WTC11 (cell line): ENCODE results near the gene CBLIF. TPM values are rescaled to one million over a fixed set of nuclear protein-coding genes. Genes with fewer than 3 reads are reported as not detected.
A peak's percentile ranks its signal among the peaks of the same experiment; 100 is the strongest.

ENCODE experiments used
- ATAC-seq: fragments of 200-7000 bp; cut with Tn5 transposase; 2 replicates; pipeline ENCODE4 v1.10.0; 2021; ENCODE audit warnings: mild to moderate bottlenecking, moderate library complexity
- CTCF ChIA-PET: fragments of 300-600 bp; sonication (Branson Sonifier 250); formaldehyde crosslinking; loops from one replicate; lab custom pipeline; 2021; ENCODE audit warnings: antibody characterized with exemption; lab: Charles Lee
- POLR2A ChIA-PET: fragments of 350-600 bp; sonication (Branson Sonifier 250); formaldehyde crosslinking; loops from one replicate; lab custom pipeline; 2021; ENCODE audit warnings: antibody characterized with exemption; lab: Charles Lee
- DNase-seq: peaks from one replicate; pipeline ENCODE4 v3.0.0; 2021; ENCODE audit warnings: low spot score
- H3K27ac Mint-ChIP-seq: 2 replicates; pipeline ENCODE4 v1.8.0; 2021; ENCODE audit warnings: mixed read lengths
- H3K27me3 Mint-ChIP-seq: 2 replicates; pipeline ENCODE4 v1.8.0; 2021; ENCODE audit warnings: low read depth, mild to moderate bottlenecking, moderate library complexity, mixed read lengths
- H3K36me3 Mint-ChIP-seq: 2 replicates; pipeline ENCODE4 v1.8.0; 2021; ENCODE audit warnings: mixed read lengths
- H3K4me1 Mint-ChIP-seq: 2 replicates; pipeline ENCODE4 v1.8.0; 2022; ENCODE audit warnings: mixed read lengths
- H3K4me3 Mint-ChIP-seq: 2 replicates; pipeline ENCODE4 v1.8.0; 2021; ENCODE audit warnings: mild to moderate bottlenecking, moderate library complexity, mixed read lengths
- H3K9me3 Mint-ChIP-seq: 2 replicates; pipeline ENCODE4 v1.8.0; 2021; ENCODE audit warnings: mixed read lengths
- CTCF ChIP-seq: fragments of 200-600 bp; IDR thresholded peaks from 2 replicates; pipeline ENCODE4 v1.8.0; 2022; ENCODE audit warnings: antibody characterized with exemption
- E2F4 ChIP-seq: sonication (generic); formaldehyde crosslinking; IDR thresholded peaks from 2 replicates; pipeline ENCODE4 v1.8.1; 2022; ENCODE audit warnings: low read depth, mild to moderate bottlenecking, moderate library complexity, missing genetic modification reagents, borderline replicate concordance
- GABPB1 ChIP-seq: sonication (generic); formaldehyde crosslinking; IDR thresholded peaks from 2 replicates; pipeline ENCODE4 v1.8.1; 2023; ENCODE audit warnings: mild to moderate bottlenecking, missing genetic modification reagents
- GTF2I ChIP-seq: fragments of 250-450 bp; sonication (Bioruptor Pico); conservative IDR thresholded peaks from 2 replicates; pipeline ENCODE4 v1.4.0; 2021; ENCODE audit warnings: mild to moderate bottlenecking
- HMGXB4 ChIP-seq: sonication (generic); formaldehyde crosslinking; IDR thresholded peaks from 2 replicates; pipeline ENCODE4 v1.8.1; 2023; ENCODE audit warnings: mild to moderate bottlenecking, moderate library complexity, missing genetic modification reagents
- MAX ChIP-seq: sonication (generic); formaldehyde crosslinking; IDR thresholded peaks from 2 replicates; pipeline ENCODE4 v1.8.0; 2022; ENCODE audit warnings: mild to moderate bottlenecking, missing genetic modification reagents
- SMAD3 ChIP-seq: sonication (generic); formaldehyde crosslinking; IDR thresholded peaks from 2 replicates; pipeline ENCODE4 v1.8.0; 2022; ENCODE audit warnings: missing genetic modification reagents, mild to moderate bottlenecking, borderline replicate concordance
- SMAD4 ChIP-seq: sonication (generic); formaldehyde crosslinking; IDR thresholded peaks from 2 replicates; pipeline ENCODE4 v1.8.0; 2022; ENCODE audit warnings: mild to moderate bottlenecking, missing genetic modification reagents
- TCF7 ChIP-seq: sonication (generic); formaldehyde crosslinking; IDR thresholded peaks from 2 replicates; pipeline ENCODE4 v1.8.0; 2022; ENCODE audit warnings: mild to moderate bottlenecking, low read depth, missing genetic modification reagents, moderate library complexity
- ZBTB43 ChIP-seq: sonication (generic); formaldehyde crosslinking; IDR thresholded peaks from 2 replicates; pipeline ENCODE4 v1.8.1; 2023; ENCODE audit warnings: mild to moderate bottlenecking, missing genetic modification reagents
- ZNF138 ChIP-seq: sonication (generic); formaldehyde crosslinking; conservative IDR thresholded peaks from 2 replicates; pipeline ENCODE4 v1.8.1; 2022; ENCODE audit warnings: mild to moderate bottlenecking, moderate library complexity, missing genetic modification reagents
- ZNF317 ChIP-seq: sonication (generic); formaldehyde crosslinking; IDR thresholded peaks from 2 replicates; pipeline ENCODE4 v1.8.1; 2023; ENCODE audit warnings: low read depth, mild to moderate bottlenecking, moderate library complexity, missing genetic modification reagents, borderline replicate concordance
- ZNF396 ChIP-seq: fragments of 250-450 bp; sonication (Bioruptor Pico); IDR thresholded peaks from 2 replicates; pipeline ENCODE4 v1.8.0; 2021; ENCODE audit warnings: mild to moderate bottlenecking, moderate library complexity, borderline replicate concordance
- ZNF423 ChIP-seq: fragments of 250-450 bp; sonication (Bioruptor Pico); IDR thresholded peaks from 2 replicates; pipeline ENCODE4 v2.1.2; 2022; ENCODE audit warnings: mild to moderate bottlenecking, moderate library complexity
- ZNF671 ChIP-seq: fragments of 250-450 bp; sonication (Bioruptor Pico); IDR thresholded peaks from 2 replicates; pipeline ENCODE4 v1.8.0; 2021; ENCODE audit warnings: mild to moderate bottlenecking
- total RNA-seq: library from RNA; stranded (reverse); gene quantifications from 3 replicates; pipeline ENCODE4 v1.2.3, GENCODE V29; 2021

The CBLIF gene
- total RNA-seq, 1 experiment from 2014 or later = not detected

- DNase-seq (no peak), ATAC-seq (no peak)
- Mint-ChIP-seq H3K36me3 (peaks cover 47% of the 10 kb centered on the region), H3K4me3 (no peak overlapping the region), H3K4me1 (peaks cover 4% of the 10 kb centered on the region; the same call in 1 of the 2 replicates), H3K27ac (no peak overlapping the region), H3K9me3 (no peaks in the 10 kb centered on the region), H3K27me3 (no peaks in the 10 kb centered on the region)
- ChIA-PET CTCF (interaction anchor here (2.0 kb wide), 1 partner anchor 115 kb away, joined by 7 read pairs; no protein-coding TSS in a partner anchor), POLR2A (no interaction called here)
- TF ChIP-seq E2F4 (CRISPR knock-in tag) (no peak), SMAD3 (no peak)
Measured at GRCh38 chr11:59804061-59804460, 41.2 kb downstream of the CBLIF start.

- H3K4me3 Mint-ChIP-seq = no peak overlapping the region
- TF ChIP-seq MAX (peak; percentile 56; the same call in 1 of the 2 replicates), SMAD4 (CRISPR knock-in tag) (no peak), CTCF (peak; percentile 23; the same call in 1 of the 2 replicates)
- ChIA-PET POLR2A (interaction anchor here (0.9 kb wide), 1 partner anchor 8 kb away, joined by 3 read pairs; the partner anchor contains the start of gene MRPL16), CTCF (interaction anchor here (1.0 to 1.5 kb wide), 4 partner anchors 9 to 49 kb away, joined by 4 to 13 read pairs (median 8); no protein-coding TSS in a partner anchor)
- H3K36me3 Mint-ChIP-seq = peaks cover 42% of the 10 kb centered on the region
- H3K27ac Mint-ChIP-seq = no peak overlapping the region
- no peaks in the 10 kb centered on the region for H3K27me3 Mint-ChIP-seq
- H3K4me1 Mint-ChIP-seq = peaks cover 4% of the 10 kb centered on the region; the same call in 1 of the 2 replicates
- peak; percentile 48 for ATAC-seq
- no peaks in the 10 kb centered on the region for H3K9me3 Mint-ChIP-seq
- no peak for DNase-seq
Measured at GRCh38 chr11:59802639-59803176, 42.6 kb downstream of the CBLIF start.

GRCh38 chr11:59801981-59802638, 43.2 kb downstream of the CBLIF start:
- CTCF ChIA-PET = interaction anchor here (0.6 to 1.9 kb wide), 7 partner anchors 9 to 449 kb away, joined by 4 to 13 read pairs (median 6); partner anchors contain the start of gene PATL1
- Mint-ChIP-seq H3K4me1 (peaks cover 4% of the 10 kb centered on the region; the same call in 1 of the 2 replicates), H3K27ac (peak overlapping the region; percentile 89), H3K36me3 (peaks cover 42% of the 10 kb centered on the region), H3K9me3 (no peaks in the 10 kb centered on the region), H3K27me3 (no peaks in the 10 kb centered on the region), H3K4me3 (no peak overlapping the region)
- TF ChIP-seq E2F4 (CRISPR knock-in tag) = no peak
- no peak for TF ChIP-seq ZNF317 (CRISPR knock-in tag)
- TF ChIP-seq ZNF138 (CRISPR knock-in tag) = no peak
- no peak for TF ChIP-seq GABPB1 (CRISPR knock-in tag)
- no peak for TF ChIP-seq ZNF396 (CRISPR knock-in tag)
- TF ChIP-seq ZBTB43 (CRISPR knock-in tag) = no peak
- no peak for TF ChIP-seq GTF2I (CRISPR knock-in tag)
- no peak for TF ChIP-seq TCF7 (CRISPR knock-in tag)
- no peak for TF ChIP-seq ZNF671
- TF ChIP-seq HMGXB4 = no peak
- no peak for TF ChIP-seq ZNF423 (CRISPR knock-in tag)
- ATAC-seq (peak; percentile 51), DNase-seq (no peak)
- POLR2A ChIA-PET = interaction anchor here (0.9 kb wide), 1 partner anchor 8 kb away, joined by 3 read pairs; the partner anchor contains the start of gene MRPL16
